ENCODE measurements around the gene KATNB1.

- no peak for TF ChIP-seq POLR2A (IDR thresholded peaks at IDR 0.05)
- TF ChIP-seq, protein P1, sequence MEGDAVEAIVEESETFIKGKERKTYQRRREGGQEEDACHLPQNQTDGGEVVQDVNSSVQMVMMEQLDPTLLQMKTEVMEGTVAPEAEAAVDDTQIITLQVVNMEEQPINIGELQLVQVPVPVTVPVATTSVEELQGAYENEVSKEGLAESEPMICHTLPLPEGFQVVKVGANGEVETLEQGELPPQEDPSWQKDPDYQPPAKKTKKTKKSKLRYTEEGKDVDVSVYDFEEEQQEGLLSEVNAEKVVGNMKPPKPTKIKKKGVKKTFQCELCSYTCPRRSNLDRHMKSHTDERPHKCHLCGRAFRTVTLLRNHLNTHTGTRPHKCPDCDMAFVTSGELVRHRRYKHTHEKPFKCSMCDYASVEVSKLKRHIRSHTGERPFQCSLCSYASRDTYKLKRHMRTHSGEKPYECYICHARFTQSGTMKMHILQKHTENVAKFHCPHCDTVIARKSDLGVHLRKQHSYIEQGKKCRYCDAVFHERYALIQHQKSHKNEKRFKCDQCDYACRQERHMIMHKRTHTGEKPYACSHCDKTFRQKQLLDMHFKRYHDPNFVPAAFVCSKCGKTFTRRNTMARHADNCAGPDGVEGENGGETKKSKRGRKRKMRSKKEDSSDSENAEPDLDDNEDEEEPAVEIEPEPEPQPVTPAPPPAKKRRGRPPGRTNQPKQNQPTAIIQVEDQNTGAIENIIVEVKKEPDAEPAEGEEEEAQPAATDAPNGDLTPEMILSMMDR (IDR thresholded peaks at IDR 0.05) = no peak
Measured at GRCh38 chr16:57756424-57757325, 21.1 kb downstream of the KATNB1 start.

Measured in uterus (tissue), 2 donors.